GM06990 (cell line): ENCODE data around the gene IRAK1.

Experiments used
- DNase-seq: peaks from one replicate; pipeline ENCODE4 v3.0.0-alpha.2; 2011; ENCODE audit not compliant: insufficient read length; ENCODE audit errors: extremely low read depth
- H3K27me3 ChIP-seq: replicated peaks from 2 replicates; pipeline ENCODE4 v1.6.0; 2011; ENCODE audit warnings: low read length; ENCODE audit not compliant: control insufficient read depth, insufficient read depth
- H3K36me3 ChIP-seq: 2 replicates; pipeline ENCODE4 v1.5.1; 2011; ENCODE audit warnings: low read length; ENCODE audit not compliant: control insufficient read depth, insufficient read depth
- H3K4me3 ChIP-seq: replicated peaks from 2 replicates; pipeline ENCODE4 v1.5.1; 2011; ENCODE audit warnings: low read depth, mild to moderate bottlenecking, control low read depth, low read length
- CTCF ChIP-seq: IDR thresholded peaks from 2 replicates; pipeline ENCODE4 v1.5.1; 2011; ENCODE audit warnings: low read length, control low read depth, mild to moderate bottlenecking, inconsistent platforms; ENCODE audit not compliant: insufficient read depth, poor library complexity, severe bottlenecking

The IRAK1 gene

DNA sequence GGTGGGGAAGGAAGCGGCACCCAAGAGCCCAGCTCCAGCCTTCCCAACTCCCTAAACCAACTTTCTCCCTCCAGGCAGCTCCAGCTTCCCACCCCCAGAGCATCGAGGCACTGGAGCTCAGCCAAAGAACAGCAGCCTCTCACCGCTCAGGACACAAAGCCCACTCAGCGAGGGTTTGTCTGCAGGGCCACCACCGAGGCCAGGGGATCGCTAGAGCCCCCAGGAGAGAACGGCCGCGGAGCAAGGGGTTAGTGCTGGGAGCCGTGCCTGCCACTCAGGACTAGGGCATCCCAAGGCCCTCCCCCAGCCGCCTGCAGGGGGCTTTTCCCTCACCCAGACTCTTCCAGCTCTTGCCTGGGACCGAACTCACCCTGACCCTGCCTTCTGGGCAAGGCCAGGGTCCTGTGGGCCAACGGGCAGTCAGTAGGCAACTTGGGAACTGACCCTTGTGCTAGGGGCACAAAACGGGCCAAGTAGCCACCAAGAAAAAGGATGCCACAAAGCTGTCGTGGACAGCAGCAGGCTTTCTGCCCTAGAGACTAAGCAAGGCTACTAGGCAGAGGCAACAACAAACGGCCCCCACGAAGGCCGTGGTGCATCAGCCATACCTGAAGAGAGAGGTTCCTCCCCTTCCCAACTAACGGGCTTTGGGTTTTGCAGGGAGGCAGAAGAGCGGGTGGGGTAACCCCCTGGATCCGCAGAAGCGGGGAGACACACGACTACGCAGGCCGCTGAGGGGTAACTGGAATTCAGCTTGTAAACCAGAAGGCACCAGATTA, 50.4 kb downstream of the IRAK1 start:
- Histone ChIP-seq H3K36me3 (peaks cover 1% of the 10 kb centered on the region; the same call in 1 of the 2 replicates), H3K4me3 (peak overlapping the region; percentile 83), H3K27me3 (no peaks in the 10 kb centered on the region)
- TF ChIP-seq CTCF: no peak
- no peak for DNase-seq

DNA sequence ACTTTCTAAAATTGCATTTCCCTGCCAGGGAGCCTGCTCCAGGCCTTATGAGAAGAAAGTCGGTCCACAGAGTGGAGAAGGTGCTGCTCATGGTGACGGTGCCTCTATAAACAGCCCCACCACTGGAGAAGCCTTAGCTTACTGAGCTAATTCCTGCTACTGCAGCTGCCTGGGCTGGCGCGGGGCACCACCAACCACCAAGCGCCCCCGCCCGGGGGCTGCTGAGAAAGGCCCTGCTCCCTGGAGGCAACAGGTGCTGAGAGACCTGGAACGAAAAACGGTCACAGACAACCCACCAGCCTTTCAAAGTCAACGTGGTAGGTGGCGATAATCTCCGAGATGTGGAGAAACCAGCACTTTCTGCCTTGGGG, 51.0 kb downstream of the IRAK1 start:
- Histone ChIP-seq H3K27me3 (no peaks in the 10 kb centered on the region), H3K4me3 (peak overlapping the region; percentile 83), H3K36me3 (peaks cover 3% of the 10 kb centered on the region)
- peak; percentile 23 for TF ChIP-seq CTCF
- DNase-seq: no peak

DNA sequence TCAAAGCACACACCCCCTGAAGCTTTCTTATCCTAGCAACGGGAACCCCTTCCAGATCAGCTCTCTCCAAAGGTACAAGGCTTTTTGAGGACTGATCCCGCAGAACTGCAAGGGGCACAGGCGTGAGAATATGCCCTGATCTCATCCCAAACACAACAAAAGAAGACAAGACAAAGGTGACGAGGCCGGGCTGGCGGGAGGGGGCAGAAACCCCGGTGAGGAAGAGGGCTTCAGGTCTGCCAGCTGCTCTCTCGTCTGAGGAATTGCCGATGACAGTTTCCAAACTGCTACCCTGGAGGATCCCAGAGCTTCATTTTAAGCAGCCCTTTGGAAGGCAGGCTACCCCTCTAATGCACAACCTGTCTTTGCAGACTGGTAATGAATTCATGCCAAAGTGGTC, 51.4 kb downstream of the IRAK1 start:
- no peak for TF ChIP-seq CTCF

DNA sequence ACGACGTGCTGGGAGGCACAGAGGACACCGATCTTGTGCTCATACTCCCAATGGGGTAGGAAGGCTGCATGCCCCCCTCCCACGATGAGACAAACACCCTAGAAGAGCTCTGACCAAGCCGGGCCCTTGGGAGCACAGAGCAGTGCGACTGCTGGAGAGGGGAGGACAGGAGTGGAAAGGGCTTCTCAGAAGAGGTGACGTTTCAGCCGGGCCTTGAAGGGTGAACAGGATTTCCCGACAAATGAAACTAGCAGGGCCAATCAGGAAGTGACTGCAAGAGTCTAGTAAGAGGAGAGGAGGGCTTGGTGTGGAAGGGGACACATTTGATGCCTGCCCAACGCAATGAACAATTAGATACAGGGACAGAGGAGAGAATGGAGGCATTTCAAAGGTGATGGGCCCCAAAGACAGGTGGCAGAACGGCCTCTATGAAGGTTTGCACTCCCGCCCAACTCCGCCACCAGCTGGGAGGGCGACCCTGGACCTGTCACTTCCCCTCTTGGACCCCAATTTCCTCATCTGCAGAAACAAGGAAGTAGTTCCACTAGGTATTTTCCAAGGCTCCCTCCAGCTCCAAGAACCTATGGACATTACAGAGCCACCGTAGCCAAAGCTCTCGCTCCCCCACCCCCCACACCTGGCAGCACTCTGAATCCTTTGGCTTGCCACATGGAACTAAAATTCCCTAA, 52.0 kb downstream of the IRAK1 start:
- no peak for TF ChIP-seq CTCF
- H3K36me3 ChIP-seq: peaks cover 7% of the 10 kb centered on the region
- no peaks in the 10 kb centered on the region for H3K27me3 ChIP-seq
- DNase-seq: peak; percentile 26
- H3K4me3 ChIP-seq: peak overlapping the region; percentile 83

More for the DNA sequence above, 51.4 kb downstream of the IRAK1 start:
- DNase-seq: no peak
- Histone ChIP-seq H3K36me3 (peaks cover 3% of the 10 kb centered on the region), H3K27me3 (no peaks in the 10 kb centered on the region), H3K4me3 (peak overlapping the region; percentile 83)

DNA sequence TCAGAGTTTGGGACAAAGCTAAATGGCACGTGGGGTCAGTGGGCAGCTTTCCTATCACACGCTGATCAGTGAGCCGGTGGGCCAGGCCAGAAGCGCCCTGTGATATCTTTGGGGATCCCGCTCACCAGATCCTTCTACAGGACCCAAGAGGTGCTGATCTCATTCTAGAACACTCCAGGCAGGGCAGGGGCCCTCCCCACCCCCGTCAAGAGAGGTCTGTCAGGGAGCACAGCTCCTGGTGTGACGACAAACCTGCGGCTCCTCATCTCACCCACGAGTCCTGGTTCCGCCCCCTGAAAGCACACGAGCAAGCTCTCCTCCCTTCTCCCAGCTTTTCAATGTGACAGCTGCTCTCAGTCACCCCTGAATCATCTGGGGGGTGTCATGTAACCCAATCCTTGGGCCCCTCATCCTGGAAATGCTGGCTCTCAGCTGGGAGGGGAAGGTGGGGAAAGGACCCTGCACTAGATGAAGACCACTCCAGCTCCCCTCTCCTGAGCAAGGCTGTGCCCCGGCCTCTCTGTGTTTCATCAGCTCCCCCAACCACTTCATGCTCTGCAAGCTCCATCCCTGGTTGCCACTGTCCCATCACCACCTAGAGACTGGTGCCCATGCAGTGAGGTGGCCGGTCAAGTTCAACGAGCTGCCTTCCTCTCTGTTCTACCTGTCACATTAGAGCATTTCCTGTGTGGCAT, 52.7 kb downstream of the IRAK1 start:
- no peaks in the 10 kb centered on the region for H3K27me3 ChIP-seq

More for the DNA sequence above, 52.7 kb downstream of the IRAK1 start:
- H3K36me3 ChIP-seq: peaks cover 9% of the 10 kb centered on the region
- H3K4me3 ChIP-seq: peak overlapping the region; percentile 83
- no peak for TF ChIP-seq CTCF
- no peak for DNase-seq
